ENCODE results near the gene PACSIN2.

PACSIN2 gene

DNA sequence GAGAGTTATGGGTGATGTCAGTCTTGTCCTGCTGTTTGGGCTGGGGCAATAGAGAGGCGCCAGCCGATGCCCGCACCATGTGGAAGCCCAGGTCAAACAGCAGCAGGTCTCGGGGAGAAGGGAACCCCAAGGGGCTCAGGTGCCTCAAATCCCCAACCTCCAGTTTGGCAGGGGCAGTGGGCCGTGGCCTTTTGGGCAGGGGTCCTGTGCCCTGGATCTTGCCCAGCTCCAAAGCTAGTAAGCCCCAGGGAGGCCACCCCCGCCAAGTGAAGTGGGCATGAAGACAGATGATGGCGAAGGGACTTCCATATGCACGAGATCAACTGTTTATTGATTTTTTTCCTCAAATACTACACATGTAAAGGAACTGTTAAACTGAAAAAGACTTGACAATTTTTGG is 145.5 kb downstream of the PACSIN2 start:
- no peak for DNase-seq (ENCODE audit: extremely low read depth, low read depth)
- TF ChIP-seq, protein P1, sequence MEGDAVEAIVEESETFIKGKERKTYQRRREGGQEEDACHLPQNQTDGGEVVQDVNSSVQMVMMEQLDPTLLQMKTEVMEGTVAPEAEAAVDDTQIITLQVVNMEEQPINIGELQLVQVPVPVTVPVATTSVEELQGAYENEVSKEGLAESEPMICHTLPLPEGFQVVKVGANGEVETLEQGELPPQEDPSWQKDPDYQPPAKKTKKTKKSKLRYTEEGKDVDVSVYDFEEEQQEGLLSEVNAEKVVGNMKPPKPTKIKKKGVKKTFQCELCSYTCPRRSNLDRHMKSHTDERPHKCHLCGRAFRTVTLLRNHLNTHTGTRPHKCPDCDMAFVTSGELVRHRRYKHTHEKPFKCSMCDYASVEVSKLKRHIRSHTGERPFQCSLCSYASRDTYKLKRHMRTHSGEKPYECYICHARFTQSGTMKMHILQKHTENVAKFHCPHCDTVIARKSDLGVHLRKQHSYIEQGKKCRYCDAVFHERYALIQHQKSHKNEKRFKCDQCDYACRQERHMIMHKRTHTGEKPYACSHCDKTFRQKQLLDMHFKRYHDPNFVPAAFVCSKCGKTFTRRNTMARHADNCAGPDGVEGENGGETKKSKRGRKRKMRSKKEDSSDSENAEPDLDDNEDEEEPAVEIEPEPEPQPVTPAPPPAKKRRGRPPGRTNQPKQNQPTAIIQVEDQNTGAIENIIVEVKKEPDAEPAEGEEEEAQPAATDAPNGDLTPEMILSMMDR (IDR thresholded peaks at IDR 0.05; ENCODE audit: low read depth, low read length) = no peak

DNA sequence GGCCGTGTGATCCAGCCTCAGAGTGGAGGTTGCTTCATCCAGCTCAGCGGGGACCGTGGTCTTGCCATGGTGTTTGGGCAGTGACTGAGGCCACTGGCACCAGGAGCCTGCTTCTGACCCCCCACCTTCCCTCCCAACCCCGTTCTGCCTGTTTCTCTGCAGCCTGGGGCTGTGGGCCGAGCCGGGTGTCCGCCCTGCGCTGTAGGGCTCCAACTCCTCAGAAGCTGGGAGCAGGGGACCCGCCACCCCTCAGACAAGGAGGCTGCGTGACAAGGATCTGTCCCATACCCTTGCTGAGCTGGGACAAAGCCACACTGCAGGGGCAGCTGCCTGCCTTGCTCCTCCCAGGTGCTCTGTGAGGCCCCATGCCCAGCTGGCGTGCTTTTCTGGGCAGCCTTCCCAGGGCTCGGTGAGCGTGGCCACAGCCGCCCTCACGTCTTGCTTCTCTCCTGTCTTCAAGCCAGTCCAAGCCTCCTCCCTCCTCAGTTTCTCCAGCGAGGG is 146.1 kb downstream of the PACSIN2 start:
- DNase-seq (ENCODE audit: extremely low read depth, low read depth) = no peak
- TF ChIP-seq, protein P1 (IDR thresholded peaks at IDR 0.05; ENCODE audit: low read depth, low read length) = no peak

DNA sequence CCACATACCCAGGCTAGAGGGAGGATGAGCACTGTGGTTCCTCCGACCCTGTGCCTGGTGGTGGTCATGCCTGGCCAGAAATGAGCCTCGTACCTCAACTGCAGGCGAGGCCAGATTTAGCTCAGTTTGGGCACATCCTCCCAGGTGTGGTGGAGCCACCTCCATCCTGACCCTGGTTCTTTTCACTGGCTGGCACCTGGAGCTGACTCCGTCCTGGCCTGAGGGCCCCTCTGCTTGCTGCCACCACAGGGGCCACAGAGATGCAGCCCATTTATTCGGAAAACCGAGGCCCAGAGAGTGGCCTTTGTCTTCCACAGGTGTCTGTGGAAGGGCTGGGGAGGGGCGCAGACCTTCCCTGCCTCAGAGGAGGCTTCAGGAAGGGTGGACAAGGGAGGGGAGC is 148.8 kb downstream of the PACSIN2 start:
- DNase-seq (ENCODE audit: extremely low read depth, low read depth) = no peak
- TF ChIP-seq, protein P1 (IDR thresholded peaks at IDR 0.05; ENCODE audit: low read depth, low read length) = no peak

DNA sequence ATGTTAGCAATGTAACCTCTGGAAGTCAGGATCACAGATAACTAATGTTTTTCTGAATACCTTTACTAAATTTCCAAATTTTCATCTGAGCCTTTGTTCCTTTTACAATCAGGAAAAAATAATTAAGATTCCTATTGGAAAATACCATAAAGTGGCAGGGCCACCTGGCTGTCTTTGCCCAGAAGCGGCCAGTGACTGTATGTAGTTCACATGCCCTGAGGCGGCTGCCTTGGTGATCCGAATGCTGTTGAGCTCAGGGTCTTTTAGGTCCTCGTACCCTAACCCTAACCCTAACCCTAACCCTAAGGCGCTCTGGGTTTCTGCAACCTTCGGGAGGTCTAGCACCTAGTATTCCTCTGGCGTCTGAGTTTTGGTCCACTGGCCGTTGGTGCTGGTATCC is 149.4 kb downstream of the PACSIN2 start:
- no peak for DNase-seq (ENCODE audit: extremely low read depth, low read depth)
- TF ChIP-seq, protein P1 (IDR thresholded peaks at IDR 0.05; ENCODE audit: low read depth, low read length) = no peak

DNA sequence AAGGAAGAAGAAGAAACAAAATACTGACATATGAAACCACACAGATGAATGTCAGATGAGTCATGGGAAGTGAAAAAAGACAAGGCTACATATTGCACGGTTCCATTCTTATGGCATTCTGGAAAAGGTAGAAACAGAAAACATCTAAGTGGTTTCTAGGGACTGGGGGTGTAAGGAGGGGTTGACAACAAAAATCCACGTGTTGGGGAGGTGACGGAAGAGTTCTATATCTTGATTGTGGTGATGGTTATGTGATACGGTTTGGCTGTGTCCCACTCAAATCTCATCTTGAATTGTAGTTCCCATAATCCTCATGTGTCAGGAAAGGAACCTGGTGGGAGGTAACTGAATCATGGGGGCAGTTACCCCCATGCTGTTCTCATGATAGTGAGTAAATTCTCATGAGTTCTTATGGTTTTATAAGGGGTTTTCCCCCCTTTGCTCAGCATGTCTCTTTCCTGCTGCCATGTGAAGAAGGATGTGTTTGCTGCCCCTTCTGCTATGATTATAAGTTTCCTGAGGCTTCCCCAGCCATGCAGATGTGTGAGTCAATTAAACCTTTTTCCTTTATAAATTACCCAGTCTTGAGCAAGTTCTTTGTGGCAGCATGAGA is 151.5 kb downstream of the PACSIN2 start:
- TF ChIP-seq, protein P1 (IDR thresholded peaks at IDR 0.05; ENCODE audit: low read depth, low read length) = no peak
- peak; percentile 49 for DNase-seq (ENCODE audit: extremely low read depth, low read depth)

DNA sequence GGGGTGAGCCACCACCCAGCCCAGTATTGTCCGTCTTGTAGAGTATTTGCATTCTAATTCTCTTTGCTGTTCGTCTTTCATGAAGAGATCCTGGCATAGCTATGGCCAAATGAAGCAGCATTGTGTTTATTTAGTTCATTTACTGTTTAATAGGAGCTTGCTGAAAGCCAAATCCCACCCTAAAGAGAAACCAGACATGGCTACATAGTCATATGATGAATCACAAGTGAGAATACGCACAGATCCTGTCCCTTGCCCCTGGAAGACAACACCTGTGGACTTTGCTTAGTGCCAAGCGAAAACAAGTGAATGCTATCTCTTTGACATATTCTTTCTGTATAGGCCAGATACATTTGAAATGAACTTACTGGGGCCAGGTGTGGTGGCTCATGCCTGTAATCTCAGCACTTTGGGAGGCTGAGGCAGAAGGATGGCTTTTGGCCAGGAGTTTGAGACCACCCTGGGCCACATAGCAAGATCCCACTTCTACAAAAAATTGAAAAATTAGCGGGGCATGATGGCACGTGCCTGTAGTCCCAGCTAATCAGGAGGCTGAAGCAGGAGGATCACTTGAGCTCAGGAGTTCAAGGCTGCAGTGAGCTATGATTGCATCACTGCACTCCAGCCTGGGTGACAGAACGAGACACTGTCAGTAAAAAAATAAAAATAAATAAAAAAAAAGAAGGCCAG is 152.8 kb downstream of the PACSIN2 start:
- DNase-seq (ENCODE audit: extremely low read depth, low read depth) = no peak

DNA sequence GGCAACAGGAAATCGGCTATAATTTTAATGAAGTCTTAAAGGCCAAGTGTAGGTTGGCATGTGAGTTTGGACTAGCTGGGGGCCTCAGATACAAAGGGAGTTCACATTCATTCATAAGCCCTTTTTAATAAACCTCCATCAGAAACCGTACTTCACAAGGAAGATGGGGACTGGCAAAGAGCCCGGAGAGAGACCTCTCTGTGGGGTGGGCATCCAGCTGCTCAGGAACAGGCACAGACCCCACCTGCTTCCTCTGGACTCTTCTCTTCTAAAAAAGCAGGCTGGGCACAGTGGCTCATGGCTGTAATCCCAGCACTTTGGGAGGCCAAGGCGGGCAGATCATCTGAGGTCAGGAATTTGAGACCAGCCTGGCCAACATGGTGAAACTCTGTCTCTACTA is 154.0 kb downstream of the PACSIN2 start:
- no peak for DNase-seq (ENCODE audit: extremely low read depth, low read depth)
- TF ChIP-seq, protein P1 (IDR thresholded peaks at IDR 0.05; ENCODE audit: low read depth, low read length) = no peak

More for the DNA sequence above, 152.8 kb downstream of the PACSIN2 start:
- TF ChIP-seq, protein P1 (IDR thresholded peaks at IDR 0.05; ENCODE audit: low read depth, low read length) = no peak
